ENCODE measurements around the gene MAN2B1.
A peak's percentile ranks its signal among the peaks of the same experiment; 100 is the strongest.
"Not testable (repeated sequence)": the region's sequence is repeated elsewhere in the genome, so short reads cannot be mapped to it uniquely, and the experiment has no call there.

The MAN2B1 gene

GRCh38 chr19:12666265-12667048 lies at the start of gene MAN2B1, which contains the start of gene WDR83:
TSS of gene MAN2B1 (minus strand) at chr19:12666742. CDS start at chr19:12666701, 41 bp downstream.
TSS of gene WDR83 (plus strand) at chr19:12666807. CDS start at chr19:12669791, 2,984 bp downstream.
- DNase-seq (ENCODE audit: low spot score): peak; percentile 55

GRCh38 chr19:12715929-12716328 lies 49.4 kb upstream of the MAN2B1 start:
- no peak for DNase-seq (ENCODE audit: low spot score)

DNA sequence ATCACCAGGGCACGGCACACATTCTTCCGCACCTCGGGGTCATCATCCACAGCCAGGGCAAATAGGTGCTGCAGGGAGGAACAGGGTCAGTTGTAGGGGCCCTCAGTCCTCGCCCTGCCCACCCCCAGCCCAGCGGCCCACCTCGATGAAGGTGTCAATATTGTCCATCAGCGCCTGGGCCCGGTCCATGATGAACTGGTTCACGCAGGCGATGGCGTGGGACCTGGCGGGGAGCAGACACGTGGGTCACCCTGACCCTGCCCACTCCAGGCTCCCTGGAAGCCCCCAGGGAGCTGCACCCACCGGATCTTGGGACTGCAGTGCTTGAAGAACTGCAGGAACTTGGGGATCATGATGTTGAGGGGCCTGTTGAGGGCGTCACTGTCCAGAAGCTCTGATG lies 48.6 kb upstream of the MAN2B1 start:
- DNase-seq (ENCODE audit: low spot score): no peak

DNA sequence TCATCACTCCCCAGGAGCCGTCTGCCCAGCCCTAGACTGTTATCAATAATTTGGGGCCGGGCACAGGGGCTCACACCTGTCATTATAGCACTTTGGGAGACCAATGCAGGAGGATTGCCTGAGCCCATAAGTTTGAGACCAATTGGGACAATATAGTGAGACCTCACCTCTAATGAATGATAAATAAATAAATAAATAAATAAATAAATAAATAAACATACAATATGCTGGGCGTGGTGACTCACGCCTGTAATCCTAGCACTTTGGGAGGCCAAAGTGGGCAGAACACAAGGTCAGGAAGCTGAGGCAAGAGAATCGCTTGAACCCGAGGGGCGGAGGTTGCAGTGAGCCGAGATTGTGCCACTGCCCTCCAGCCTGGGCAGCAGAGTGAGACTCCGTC lies 46.8 kb upstream of the MAN2B1 start:
- not testable (repeated sequence) for DNase-seq (ENCODE audit: low spot score)

DNA sequence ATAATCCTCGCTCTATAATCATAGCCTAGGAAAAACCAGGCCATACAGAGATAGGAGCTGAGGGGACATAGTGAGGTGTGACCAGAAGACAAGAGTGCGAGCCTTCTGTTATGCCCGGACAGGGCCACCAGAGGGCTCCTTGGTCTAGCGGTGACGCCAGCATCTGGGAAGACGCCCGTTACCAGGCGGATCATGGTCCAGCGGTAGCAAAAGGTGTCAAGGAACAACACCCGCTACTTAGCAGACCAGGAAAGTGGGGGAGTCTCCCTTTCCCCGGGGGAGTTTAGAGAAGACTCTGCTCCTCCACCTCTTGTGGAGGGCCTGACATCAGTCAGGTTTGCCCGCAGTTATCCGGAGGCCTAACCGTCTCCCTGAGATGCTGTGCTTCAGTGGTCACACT lies 45.5 kb upstream of the MAN2B1 start:
- DNase-seq (ENCODE audit: low spot score): not testable (repeated sequence)

GRCh38 chr19:12711187-12711586 lies 44.6 kb upstream of the MAN2B1 start:
- no peak for DNase-seq (ENCODE audit: low spot score)

GRCh38 chr19:12708641-12709040 lies 42.1 kb upstream of the MAN2B1 start:
- DNase-seq (ENCODE audit: low spot score): no peak

- no peak for DNase-seq (ENCODE audit: low spot score)
These were observed 39.8 kb upstream of the MAN2B1 start for GRCh38 chr19:12706332-12706718.

DNA sequence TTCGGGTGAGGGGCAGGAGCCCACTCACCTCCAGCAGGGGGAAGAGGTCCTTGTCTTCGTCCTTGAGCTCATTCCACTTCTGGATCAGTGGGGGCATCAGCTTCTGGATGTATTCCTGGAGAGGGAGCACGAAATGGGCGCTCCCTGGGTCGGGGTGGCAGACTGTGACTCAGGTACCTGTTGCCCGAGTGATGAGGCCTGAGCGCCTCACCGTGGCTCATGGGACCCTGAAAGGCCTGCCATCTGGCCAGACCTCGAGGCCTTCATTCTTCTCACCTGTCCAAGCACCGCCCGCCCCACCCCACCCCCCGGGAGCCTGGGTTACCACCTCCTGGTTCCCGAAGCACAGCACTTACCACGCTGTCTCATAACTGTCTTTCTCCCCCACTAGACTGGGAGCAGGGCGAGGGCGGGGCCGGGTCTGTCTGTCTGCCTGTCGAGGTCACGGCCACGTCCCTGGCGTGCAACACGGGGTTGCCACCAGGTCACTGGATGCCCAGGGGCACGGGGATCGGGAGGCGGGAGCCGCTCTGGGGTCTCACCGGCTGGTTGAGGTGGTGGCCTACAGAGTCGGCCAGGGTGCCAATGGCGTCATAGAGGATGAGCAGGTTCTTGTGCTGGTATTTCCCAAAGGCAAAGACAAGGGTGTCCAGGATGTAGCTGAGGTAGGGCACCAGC lies 39.3 kb upstream of the MAN2B1 start:
- no peak for DNase-seq (ENCODE audit: low spot score)

- DNase-seq (ENCODE audit: low spot score): no peak
These were observed 38.6 kb upstream of the MAN2B1 start for GRCh38 chr19:12705169-12705568.

GRCh38 chr19:12703046-12703445 lies 36.5 kb upstream of the MAN2B1 start:
- peak; percentile 39 for DNase-seq (ENCODE audit: low spot score)

- DNase-seq (ENCODE audit: low spot score): no peak
These were observed 35.2 kb upstream of the MAN2B1 start for GRCh38 chr19:12701596-12702282.

GRCh38 chr19:12698138-12698537 lies 31.6 kb upstream of the MAN2B1 start:
- no peak for DNase-seq (ENCODE audit: low spot score)

DNA sequence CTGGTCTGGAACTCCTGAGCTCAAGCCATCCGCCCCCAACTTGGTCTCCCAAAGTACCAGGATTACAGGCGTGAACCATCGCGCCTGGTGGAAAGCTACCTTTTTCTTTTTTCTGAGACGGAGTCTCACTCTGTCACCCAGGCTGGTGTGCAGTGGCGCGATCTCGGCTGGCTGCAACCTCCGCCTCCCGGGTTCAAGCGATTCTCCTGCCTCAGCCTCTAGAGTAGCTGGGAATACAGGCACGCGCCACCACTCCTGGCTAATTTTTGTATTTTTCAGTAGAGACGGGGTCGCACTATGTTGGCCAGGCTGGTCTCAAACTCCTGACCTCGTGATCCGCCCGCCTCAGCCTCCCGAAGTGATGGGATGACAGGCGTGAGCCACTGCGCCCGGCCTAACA lies 30.9 kb upstream of the MAN2B1 start:
- not testable (repeated sequence) for DNase-seq (ENCODE audit: low spot score)

- DNase-seq (ENCODE audit: low spot score): peak; percentile 87
These were observed 30.1 kb upstream of the MAN2B1 start, which contains the start of gene FBXW9 for GRCh38 chr19:12696366-12697335. TSS of gene FBXW9 (minus strand) at chr19:12696631. CDS start at chr19:12696581, 50 bp downstream.

DNA sequence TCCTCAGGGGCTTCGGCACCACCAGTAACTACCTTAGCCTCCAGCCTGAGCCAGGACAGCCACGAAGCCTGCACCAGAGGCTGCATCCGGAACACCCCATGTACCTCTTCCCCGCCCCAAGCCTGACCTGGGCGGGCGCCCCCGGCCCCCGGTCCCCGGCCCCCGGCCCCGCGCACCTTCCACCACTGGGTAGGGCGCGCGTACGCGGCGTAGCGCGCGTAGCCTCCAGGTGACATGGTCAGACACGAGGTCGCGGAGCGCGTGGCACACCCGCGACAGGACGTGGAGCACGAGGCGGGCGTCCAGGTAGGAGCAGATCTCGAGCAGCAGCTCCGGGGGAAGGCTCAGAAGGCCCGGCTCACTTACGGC lies 29.4 kb upstream of the MAN2B1 start:
- DNase-seq (ENCODE audit: low spot score): no peak

- no peak for DNase-seq (ENCODE audit: low spot score)
These were observed 29.0 kb upstream of the MAN2B1 start for GRCh38 chr19:12695514-12695913.

- peak; percentile 55 for DNase-seq (ENCODE audit: low spot score)
These were observed 28.6 kb upstream of the MAN2B1 start for GRCh38 chr19:12695096-12695495.

- DNase-seq (ENCODE audit: low spot score): no peak
These were observed 28.1 kb upstream of the MAN2B1 start for GRCh38 chr19:12694641-12695040.

- no peak for DNase-seq (ENCODE audit: low spot score)
These were observed 26.4 kb upstream of the MAN2B1 start for GRCh38 chr19:12692960-12693359.

GRCh38 chr19:12689581-12690216 lies 23.2 kb upstream of the MAN2B1 start:
- no peak for DNase-seq (ENCODE audit: low spot score)

All from kidney capillary endothelial cell (primary cell).